Measurements from ENCODE around the gene MOSPD3. TPM values are rescaled to one million over a fixed set of nuclear protein-coding genes. Genes with fewer than 3 reads are reported as not detected.

MOSPD3 gene
- total RNA-seq, 1 experiment from 2014 or later, result 9.4 TPM

- H3K27ac ChIP-seq (ENCODE audit: low read length), result no peak overlapping the region
- H3K27me3 ChIP-seq (ENCODE audit: low read length), result no peaks in the 10 kb centered on the region
- H3K4me3 ChIP-seq (ENCODE audit: low read length), result no peak overlapping the region
- no peaks in the 10 kb centered on the region for H3K9me2 ChIP-seq (replicated peaks; ENCODE audit: low read length)
- intact Hi-C loops (cut with micrococcal nuclease), result no loop called here
- H3K9me3 ChIP-seq (ENCODE audit: low read length), result no peaks in the 10 kb centered on the region
- no peak overlapping the region for H3K9ac ChIP-seq (ENCODE audit: low read length)
- DNase-seq (no peak), ATAC-seq (no peak)
- CTCF ChIA-PET, result no interaction called here
- H3K4me2 ChIP-seq (ENCODE audit: low read length), result no peak overlapping the region
- TF ChIP-seq CTCF (conservative IDR thresholded peaks at IDR 0.05; ENCODE audit: low read depth, low read length), result no peak
- no peak for TF ChIP-seq EZH2 (IDR thresholded peaks at IDR 0.05; ENCODE audit: low read length, unreplicated experiment)
- H3F3A ChIP-seq (ENCODE audit: low read length, unreplicated experiment), result no peaks in the 10 kb centered on the region
- no peaks in the 10 kb centered on the region for H4K20me1 ChIP-seq (ENCODE audit: low read length)
- POLR2A ChIA-PET (ENCODE audit: unreplicated experiment), result interaction anchor here (0.7 kb wide), 1 partner anchor 84 kb away, joined by 3 read pairs; no protein-coding TSS in a partner anchor
- H2AFZ ChIP-seq (ENCODE audit: low read length), result no peak overlapping the region
- no peaks in the 10 kb centered on the region for H3K4me1 ChIP-seq (ENCODE audit: insufficient read depth, low read length)
- no TSS peak for BruUV-seq (replicated peaks)
- H3K36me3 ChIP-seq (ENCODE audit: low read depth, low read length), result no peaks in the 10 kb centered on the region
- H3K79me2 ChIP-seq (ENCODE audit: low read length), result no peaks in the 10 kb centered on the region
Measured at GRCh38 chr7:100621554-100621953, 9.2 kb downstream of the MOSPD3 start.

GRCh38 chr7:100623951-100624824 lies 11.8 kb downstream of the MOSPD3 start:
- H3F3A ChIP-seq (ENCODE audit: low read length, unreplicated experiment), result no peaks in the 10 kb centered on the region
- DNase-seq, result no peak
- H2AFZ ChIP-seq (ENCODE audit: low read length), result no peak overlapping the region
- no peak overlapping the region for H3K4me3 ChIP-seq (ENCODE audit: low read length)
- no peaks in the 10 kb centered on the region for H3K27me3 ChIP-seq (ENCODE audit: low read length)
- no peak for ATAC-seq
- H3K9ac ChIP-seq (ENCODE audit: low read length), result no peak overlapping the region
- no peaks in the 10 kb centered on the region for H3K79me2 ChIP-seq (ENCODE audit: low read length)
- no peaks in the 10 kb centered on the region for H4K20me1 ChIP-seq (ENCODE audit: low read length)
- POLR2A ChIA-PET (ENCODE audit: unreplicated experiment), result no interaction called here
- H3K4me1 ChIP-seq (ENCODE audit: insufficient read depth, low read length), result peaks cover 6% of the 10 kb centered on the region
- no peaks in the 10 kb centered on the region for H3K9me3 ChIP-seq (ENCODE audit: low read length)
- no peak overlapping the region for H3K4me2 ChIP-seq (ENCODE audit: low read length)
- no peak overlapping the region for H3K27ac ChIP-seq (ENCODE audit: low read length)
- CTCF ChIA-PET, result no interaction called here
- TF ChIP-seq CTCF (conservative IDR thresholded peaks at IDR 0.05; ENCODE audit: low read depth, low read length) (no peak), EZH2phosphoT487 (IDR thresholded peaks at IDR 0.05; ENCODE audit: borderline replicate concordance, low read length) (no peak), EZH2 (IDR thresholded peaks at IDR 0.05; ENCODE audit: low read length, unreplicated experiment) (no peak)
- no peaks in the 10 kb centered on the region for H3K9me2 ChIP-seq (replicated peaks; ENCODE audit: low read length)
- no peaks in the 10 kb centered on the region for H3K36me3 ChIP-seq (ENCODE audit: low read depth, low read length)
- BruUV-seq (replicated peaks), result no TSS peak
- intact Hi-C loops (cut with micrococcal nuclease), result no loop called here

- H4K20me1 ChIP-seq (ENCODE audit: low read length), result no peaks in the 10 kb centered on the region
- CTCF ChIA-PET, result no interaction called here
- no peaks in the 10 kb centered on the region for H3K79me2 ChIP-seq (ENCODE audit: low read length)
- H3K4me1 ChIP-seq (ENCODE audit: insufficient read depth, low read length), result peaks cover 6% of the 10 kb centered on the region
- H3K9me3 ChIP-seq (ENCODE audit: low read length), result no peaks in the 10 kb centered on the region
- ATAC-seq, result no peak
- no peaks in the 10 kb centered on the region for H3K27me3 ChIP-seq (ENCODE audit: low read length)
- no peaks in the 10 kb centered on the region for H3K9me2 ChIP-seq (replicated peaks; ENCODE audit: low read length)
- intact Hi-C loops (cut with micrococcal nuclease), result loop anchor here (5.0 kb wide), 1 partner anchor 46 kb away; the partner anchor contains the start of gene GNB2
- POLR2A ChIA-PET (ENCODE audit: unreplicated experiment), result interaction anchor here (0.5 to 0.6 kb wide), 2 partner anchors 19 to 147 kb away, joined by 3 to 4 read pairs; no protein-coding TSS in a partner anchor
- TF ChIP-seq CTCF (conservative IDR thresholded peaks at IDR 0.05; ENCODE audit: low read depth, low read length) (no peak), EZH2phosphoT487 (IDR thresholded peaks at IDR 0.05; ENCODE audit: borderline replicate concordance, low read length) (no peak)
- H3K4me3 ChIP-seq (ENCODE audit: low read length), result peak overlapping the region; percentile 58
- peak overlapping the region; percentile 82 for H2AFZ ChIP-seq (ENCODE audit: low read length)
- no peaks in the 10 kb centered on the region for H3F3A ChIP-seq (ENCODE audit: low read length, unreplicated experiment)
- BruUV-seq (replicated peaks), result no TSS peak
- no peak overlapping the region for H3K9ac ChIP-seq (ENCODE audit: low read length)
- H3K36me3 ChIP-seq (ENCODE audit: low read depth, low read length), result no peaks in the 10 kb centered on the region
- DNase-seq, result no peak
- H3K27ac ChIP-seq (ENCODE audit: low read length), result no peak overlapping the region
- H3K4me2 ChIP-seq (ENCODE audit: low read length), result peak overlapping the region; percentile 98
Measured at GRCh38 chr7:100626055-100626454, 13.7 kb downstream of the MOSPD3 start.
